Bronchial epithelial cell (primary cell): ENCODE measurements around the gene SRGAP1. TPM values are rescaled to one million over a fixed set of nuclear protein-coding genes. Genes with fewer than 3 reads are reported as not detected.

Experiments
- DNase-seq: peaks from one replicate; pipeline ENCODE4 v3.0.0-alpha.2; 2010; ENCODE audit warnings: low read depth
- FAIRE-seq: peaks from 2 replicates; lab custom pipeline; 2011; peaks lifted over from hg19 to GRCh38; lab: Jason Lieb, UNC
- H3K27me3 ChIP-seq: 2 replicates; pipeline ENCODE4 v1.5.1; 2011; ENCODE audit warnings: low read length; ENCODE audit not compliant: control insufficient read depth, insufficient read depth
- H3K36me3 ChIP-seq: 2 replicates; pipeline ENCODE4 v1.5.1; 2011; ENCODE audit warnings: low read length; ENCODE audit not compliant: control insufficient read depth, insufficient read depth
- H3K4me3 ChIP-seq: 2 replicates; pipeline ENCODE4 v1.5.1; 2011; ENCODE audit warnings: mild to moderate bottlenecking, low read depth, low read length, control low read depth
- total RNA-seq: library from RNA; depleted of rRNA; stranded (reverse); fragments of >200 nt; gene quantifications from 2 replicates; pipeline ENCODE4 v1.2.1, GENCODE V29; 2014
- TF ChIP-seq, protein P1 (sequence below): IDR thresholded peaks from 2 replicates; pipeline ENCODE4 v1.5.1; 2011; ENCODE audit warnings: mild to moderate bottlenecking, moderate library complexity, low read length, control low read depth, inconsistent platforms; ENCODE audit not compliant: insufficient read depth, severe bottlenecking

Gene SRGAP1
- total RNA-seq, 1 donor from 2014 or later = 4.5 TPM

GRCh38 chr12:63968673-63969072 is 124.2 kb downstream of the SRGAP1 start:
- Histone ChIP-seq H3K27me3 (no peaks in the 10 kb centered on the region), H3K36me3 (no peaks in the 10 kb centered on the region), H3K4me3 (no peak overlapping the region)
- FAIRE-seq (no peak), DNase-seq (no peak)
- TF ChIP-seq, protein P1, sequence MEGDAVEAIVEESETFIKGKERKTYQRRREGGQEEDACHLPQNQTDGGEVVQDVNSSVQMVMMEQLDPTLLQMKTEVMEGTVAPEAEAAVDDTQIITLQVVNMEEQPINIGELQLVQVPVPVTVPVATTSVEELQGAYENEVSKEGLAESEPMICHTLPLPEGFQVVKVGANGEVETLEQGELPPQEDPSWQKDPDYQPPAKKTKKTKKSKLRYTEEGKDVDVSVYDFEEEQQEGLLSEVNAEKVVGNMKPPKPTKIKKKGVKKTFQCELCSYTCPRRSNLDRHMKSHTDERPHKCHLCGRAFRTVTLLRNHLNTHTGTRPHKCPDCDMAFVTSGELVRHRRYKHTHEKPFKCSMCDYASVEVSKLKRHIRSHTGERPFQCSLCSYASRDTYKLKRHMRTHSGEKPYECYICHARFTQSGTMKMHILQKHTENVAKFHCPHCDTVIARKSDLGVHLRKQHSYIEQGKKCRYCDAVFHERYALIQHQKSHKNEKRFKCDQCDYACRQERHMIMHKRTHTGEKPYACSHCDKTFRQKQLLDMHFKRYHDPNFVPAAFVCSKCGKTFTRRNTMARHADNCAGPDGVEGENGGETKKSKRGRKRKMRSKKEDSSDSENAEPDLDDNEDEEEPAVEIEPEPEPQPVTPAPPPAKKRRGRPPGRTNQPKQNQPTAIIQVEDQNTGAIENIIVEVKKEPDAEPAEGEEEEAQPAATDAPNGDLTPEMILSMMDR = no peak

GRCh38 chr12:63976902-63977395 is 132.4 kb downstream of the SRGAP1 start:
- DNase-seq = no peak
- FAIRE-seq = no peak
- Histone ChIP-seq H3K27me3 (no peaks in the 10 kb centered on the region), H3K4me3 (no peak overlapping the region), H3K36me3 (no peaks in the 10 kb centered on the region)
- TF ChIP-seq, protein P1 = no peak

DNA sequence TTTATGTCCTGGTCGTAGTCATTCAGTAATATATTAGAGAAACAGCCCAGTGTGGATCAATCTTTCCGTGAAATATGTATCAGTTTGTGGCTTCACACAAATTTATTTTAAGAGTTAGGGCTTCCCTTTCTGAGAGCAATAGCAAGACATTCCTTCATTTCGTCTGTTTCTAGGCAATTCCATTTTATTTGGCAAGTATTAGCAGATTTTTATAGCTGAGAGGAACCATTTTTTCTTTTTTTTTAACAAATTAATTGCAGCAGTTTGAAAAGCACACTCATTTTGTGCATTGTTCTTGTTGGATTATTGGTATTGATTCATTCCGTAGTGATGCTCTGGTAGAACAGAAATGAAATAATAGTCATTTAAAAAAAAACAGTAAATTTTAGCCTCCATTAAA is 132.9 kb downstream of the SRGAP1 start:
- Histone ChIP-seq H3K4me3 (no peak overlapping the region), H3K36me3 (no peaks in the 10 kb centered on the region), H3K27me3 (no peaks in the 10 kb centered on the region)
- FAIRE-seq (no peak), DNase-seq (no peak)
- TF ChIP-seq, protein P1 = no peak

GRCh38 chr12:63978519-63978918 is 134.0 kb downstream of the SRGAP1 start:
- Histone ChIP-seq H3K27me3 (no peaks in the 10 kb centered on the region), H3K4me3 (no peak overlapping the region), H3K36me3 (no peaks in the 10 kb centered on the region)
- DNase-seq (peak; percentile 97), FAIRE-seq (peak; percentile 58)
- TF ChIP-seq, protein P1 = no peak

- TF ChIP-seq, protein P1 = no peak
- no peak overlapping the region for H3K4me3 ChIP-seq
- no peaks in the 10 kb centered on the region for H3K27me3 ChIP-seq
- no peak for DNase-seq
- FAIRE-seq = no peak
- H3K36me3 ChIP-seq = no peaks in the 10 kb centered on the region
These were observed 135.7 kb downstream of the SRGAP1 start for GRCh38 chr12:63980211-63980610.

DNA sequence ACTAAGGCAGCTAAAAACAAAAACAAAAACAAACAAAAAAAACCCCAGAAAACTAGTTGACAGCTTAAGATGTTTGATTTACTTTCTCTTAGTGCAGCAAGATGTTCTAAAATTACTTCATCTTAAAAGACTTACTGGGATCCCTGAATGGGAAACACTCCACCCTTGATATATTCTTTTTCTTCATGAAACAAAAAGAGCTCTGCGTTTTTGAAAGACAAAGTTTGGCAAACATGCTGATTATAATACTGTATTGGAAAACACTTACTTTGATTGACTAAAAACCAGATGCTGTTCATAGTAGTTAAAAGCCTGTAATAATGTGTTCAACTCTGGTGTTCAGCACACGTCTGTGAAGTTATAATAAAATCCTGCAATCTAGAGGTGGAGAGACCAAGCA is 136.8 kb downstream of the SRGAP1 start:
- TF ChIP-seq, protein P1 = no peak
- Histone ChIP-seq H3K4me3 (no peak overlapping the region), H3K27me3 (no peaks in the 10 kb centered on the region), H3K36me3 (no peaks in the 10 kb centered on the region)
- no peak for FAIRE-seq
- DNase-seq = no peak
